ENCODE results near the gene GIPC2.

GRCh38 chr1:78143152-78143551 lies 97.4 kb downstream of the GIPC2 start:
- TF ChIP-seq CTCF (IDR thresholded peaks at IDR 0.05) (no peak), POLR2A (IDR thresholded peaks at IDR 0.05) (no peak)

All from lower leg skin (tissue), 3 donors.